Measurements from ENCODE around the gene TRMT5. TPM values are rescaled to one million over a fixed set of nuclear protein-coding genes. Genes with fewer than 3 reads are reported as not detected.
A peak's percentile ranks its signal among the peaks of the same experiment; 100 is the strongest.

Gene TRMT5
- total RNA-seq (2021; fragmentation: NEBNext Ultra II Directional; extraction: Animal tissue kit (Norgen Biotek cat#: 25700)) (24.2 and 25.4 TPM in 2 replicates), polyA plus RNA-seq (2011; rRNA removed) (3.1 and 4.3 TPM in 2 replicates), polyA minus RNA-seq (2011; rRNA and poly(A)+ RNA removed) (6.7 and 6.9 TPM in 2 replicates)
- polyA plus RNA-seq (2011; cell fraction: cytosol; rRNA removed): 6.6 TPM
- 2.6 TPM for polyA plus RNA-seq (2011; cell fraction: nucleus; rRNA removed)
- 8.7 to 16.8 TPM (median 12.2 TPM) in 4 replicates for polyA plus RNA-seq (2012, experiment 1 of 2)
- polyA plus RNA-seq (2012, experiment 2 of 2): 0.63 TPM
- polyA plus RNA-seq (2013, experiment 1 of 2): 12.2 TPM
- 11.9 TPM for polyA plus RNA-seq (2013, experiment 2 of 2)
- polyA minus RNA-seq (2011; cell fraction: cytosol; rRNA and poly(A)+ RNA removed): 5.2 TPM
- 15.1 TPM for polyA minus RNA-seq (2011; cell fraction: nucleus; rRNA and poly(A)+ RNA removed)
- long read RNA-seq, experiment 1, full-length matches to known transcripts: 9 of 24 reads
- long read RNA-seq, experiment 1, partial matches to known transcripts: 12 of 24 reads
- long read RNA-seq, experiment 1, other reads (novel, unspliced or antisense): 3 of 24 reads
- long read RNA-seq, experiment 2, full-length matches to known transcripts: 39 of 46 reads
- long read RNA-seq, experiment 2, partial matches to known transcripts: 5 of 46 reads
- long read RNA-seq, experiment 2, other reads (novel, unspliced or antisense): 2 of 46 reads

- Histone ChIP-seq H4K91ac (replicated peaks; ENCODE audit: insufficient read length, low read length) (peak within 1 kb of the TSS; percentile 91), H3K9me3 (ENCODE audit: insufficient read depth in 2 of 2, low read depth in 1 of 2, low read length in 1 of 2) (no peaks in the 10 kb centered on the region), H2AK5ac (ENCODE audit: low read depth, low read length) (no peak within 1 kb of the TSS), H3K23me2 (ENCODE audit: low read depth, low read length) (peaks cover 4% of the 10 kb centered on the region; the same call in 1 of the 2 replicates), H3K56ac (replicated peaks; ENCODE audit: insufficient read length, low read depth, low read length) (peak within 1 kb of the TSS; percentile 90), H2AFZ (ENCODE audit: low read length) (peak within 1 kb of the TSS; percentile 86), H3K18ac (ENCODE audit: extremely low read depth, low read length) (peak within 1 kb of the TSS; percentile 36; the same call in 1 of the 2 replicates), H3K27ac (ENCODE audit: low read depth, low read length) (peak within 1 kb of the TSS; percentile 93), H2BK120ac (replicated peaks; ENCODE audit: low read depth, low read length) (no peak within 1 kb of the TSS), H3K4me1 (replicated peaks in 1 of 4; ENCODE audit: control insufficient read depth in 3 of 4, insufficient read depth in 4 of 4, low read length in 3 of 4) (peaks cover 0 to 2% (median 0%) of the 10 kb centered on the region in 4 experiments; a peak in 1 of 7 replicates), H4K5ac (ENCODE audit: insufficient read length, low read depth, low read length) (peak within 1 kb of the TSS; percentile 77), H4K20me1 (replicated peaks in 1 of 2; ENCODE audit: control insufficient read depth in 1 of 2, insufficient read depth in 2 of 2, low read length in 2 of 2) (no peaks in the 10 kb centered on the region), H2BK12ac (ENCODE audit: low read depth, low read length) (0 out of 2 replicates have a peak within 1 kb of the TSS, but pooled peaks have one; percentile 56), H3K36me3 (ENCODE audit: control insufficient read depth in 2 of 4, insufficient read depth in 4 of 4, low read length in 3 of 4) (peaks cover 0 to 25% (median 4%) of the 10 kb centered on the region in 4 experiments; a peak in 5 of 8 replicates), H3K79me2 (ENCODE audit: control insufficient read depth in 1 of 2, insufficient read depth in 2 of 2, low read length in 2 of 2) (peaks cover 0 to 23% of the 10 kb centered on the region in 2 experiments; a peak in 2 of 4 replicates), H3K4me2 (ENCODE audit: insufficient read depth in 1 of 2, low read depth in 2 of 2, low read length in 2 of 2) (peak within 1 kb of the TSS; percentile 78 to 89), H3K27me3 (replicated peaks in 1 of 4; ENCODE audit: control insufficient read depth in 3 of 4, extremely low read depth in 1 of 4, insufficient read depth in 3 of 4, low read length in 3 of 4) (no peaks in the 10 kb centered on the region), H3K14ac (ENCODE audit: insufficient read length) (no peak within 1 kb of the TSS), H4K8ac (ENCODE audit: extremely low read depth, insufficient read depth, low read length) (peak within 1 kb of the TSS; percentile 99; the same call in 1 of the 2 replicates), H3K9ac (replicated peaks in 1 of 4; ENCODE audit: extremely low read depth in 1 of 4, low read depth in 3 of 4, low read length in 3 of 4) (peak within 1 kb of the TSS; percentile 74 to 99 (median 97)), H3K4ac (replicated peaks; ENCODE audit: insufficient read length, low read depth, low read length) (peak within 1 kb of the TSS; percentile 60), H2BK5ac (ENCODE audit: low read depth, low read length) (peak within 1 kb of the TSS; percentile 86), H2BK15ac (ENCODE audit: low read length) (no peak within 1 kb of the TSS; the same call in 1 of the 2 replicates), H3K79me1 (ENCODE audit: low read depth, low read length) (no peaks in the 10 kb centered on the region), H2BK20ac (ENCODE audit: low read length) (no peak within 1 kb of the TSS), H3K23ac (ENCODE audit: insufficient read length) (no peak within 1 kb of the TSS), H3K4me3 (ENCODE audit: extremely low read depth in 1 of 4, insufficient read depth in 2 of 4, low read depth in 3 of 4, low read length in 4 of 4) (peak within 1 kb of the TSS; percentile 85 to 100 (median 97))
- CTCF ChIA-PET (ENCODE audit: partially characterized antibody): interaction anchor here (0.6 to 2.6 kb wide), 8 partner anchors 9 to 1264 kb away, joined by 3 to 7 read pairs (median 3); no protein-coding TSS in a partner anchor
- 2% methylated on average over 59 of the region's 59 CpGs; no CpG with 5 or more reads in 1 of the 2 experiments for WGBS, 2 experiments (ENCODE audit: extremely low coverage in 1 of 2, insufficient coverage in 1 of 2, insufficient read length in 1 of 2, insufficient replicate concordance in 2 of 2, low coverage in 1 of 2, low lambda C conversion rate in 2 of 2, missing lambda C conversion rate in 1 of 2)
- peak; percentile 88 to 97 for DNase-seq (ENCODE audit: low read depth in 1 of 2, low spot score in 2 of 2)
- peak; percentile 66 for FAIRE-seq
- POLR2A ChIA-PET (ENCODE audit: partially characterized antibody): interaction anchor here (0.6 to 2.1 kb wide), 14 partner anchors 9 to 355 kb away, joined by 3 to 7 read pairs (median 3); no protein-coding TSS in a partner anchor
- no peak for TF ChIP-seq EGR1 (IDR thresholded peaks at IDR 0.05; ENCODE audit: borderline replicate concordance, low read depth, low read length)
- peak; percentile 80 for TF ChIP-seq TAF7 (optimal IDR thresholded peaks at IDR 0.05; ENCODE audit: borderline replicate concordance, low read depth, low read length)
- TF ChIP-seq YY1 (IDR thresholded peaks at IDR 0.05; ENCODE audit: low read depth, low read length): 0 out of 2 replicates have a peak, but pooled peaks have one; percentile 7
- TF ChIP-seq MAX (IDR thresholded peaks at IDR 0.05): peak; percentile 92
- no peak for TF ChIP-seq SUZ12 (IDR thresholded peaks at IDR 0.05; ENCODE audit: low read length)
- TF ChIP-seq CBX5 (IDR thresholded peaks at IDR 0.05; ENCODE audit: low read depth, low read length): no peak
Measured at GRCh38 chr14:60980811-60981632, at the start of gene TRMT5, which contains the start of gene SLC38A6. TRMT5 (minus strand) TSS chr14:60981079; CDS start chr14:60980973, 106 bp downstream. SLC38A6 (plus strand) TSS chr14:60981245; CDS start chr14:60981278, 33 bp downstream.
